Stimulated activated CD4-positive, alpha-beta T cell treated with anti-CD3 and anti-CD28 coated beads, Interleukin-15, amount 100 ng/mL, for 1 hour (primary cell): ENCODE measurements around the gene CNRIP1.

Experiments
- DNase-seq, 2 donors: peaks; one replicate each; pipeline ENCODE4 v3.0.0-alpha.2; 2020; ENCODE audit warnings: low read depth in 1 of 2, low spot score in 1 of 2

The CNRIP1 gene

DNA sequence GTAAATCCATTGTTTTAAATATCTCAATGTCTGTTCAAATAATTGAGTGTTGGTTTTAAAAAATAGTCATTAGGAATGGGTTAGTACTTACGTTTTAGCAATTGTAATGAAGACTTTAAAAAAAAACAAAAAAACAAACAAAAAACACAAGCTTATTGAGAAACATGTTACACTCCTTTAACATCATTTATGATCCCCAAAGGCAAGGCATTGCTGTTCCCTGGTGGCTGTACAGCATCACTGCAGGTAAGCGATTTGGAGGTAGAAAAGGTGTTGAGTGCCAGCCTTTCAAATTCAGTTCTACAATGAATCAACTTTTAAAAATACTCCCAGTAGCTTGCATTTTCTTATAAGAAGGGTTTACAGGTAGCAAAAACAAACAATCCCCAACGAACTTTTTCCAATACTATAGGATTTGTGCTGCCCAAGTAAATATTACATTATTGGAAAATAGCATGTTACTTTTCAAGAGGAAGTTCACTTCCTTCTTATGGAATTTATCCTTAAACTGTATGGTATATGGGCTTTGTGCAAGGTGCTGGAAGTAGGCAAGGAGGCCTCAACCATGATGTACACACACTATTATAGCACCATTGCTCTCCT lies 27.5 kb downstream of the CNRIP1 start:
- no peak for DNase-seq

DNA sequence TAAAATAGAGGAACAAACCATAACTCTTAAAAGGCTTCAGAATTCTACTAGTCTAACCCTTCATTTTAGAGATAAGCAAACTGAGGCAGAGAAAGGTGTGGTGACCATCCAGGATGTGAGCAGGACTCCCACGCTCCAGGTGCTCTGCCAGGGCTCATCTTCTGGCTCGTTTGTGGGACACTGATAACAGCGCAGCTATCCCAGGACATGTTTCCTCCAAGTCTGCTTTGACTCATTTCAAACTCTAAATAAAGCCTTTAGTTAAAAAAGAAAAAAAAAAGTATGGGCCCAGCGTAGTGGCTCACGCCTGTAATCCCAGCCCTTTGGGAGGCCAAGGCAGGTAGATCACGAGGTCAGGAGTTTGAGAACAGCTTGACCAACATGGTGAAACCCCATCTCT lies 28.4 kb downstream of the CNRIP1 start:
- DNase-seq = no peak

DNA sequence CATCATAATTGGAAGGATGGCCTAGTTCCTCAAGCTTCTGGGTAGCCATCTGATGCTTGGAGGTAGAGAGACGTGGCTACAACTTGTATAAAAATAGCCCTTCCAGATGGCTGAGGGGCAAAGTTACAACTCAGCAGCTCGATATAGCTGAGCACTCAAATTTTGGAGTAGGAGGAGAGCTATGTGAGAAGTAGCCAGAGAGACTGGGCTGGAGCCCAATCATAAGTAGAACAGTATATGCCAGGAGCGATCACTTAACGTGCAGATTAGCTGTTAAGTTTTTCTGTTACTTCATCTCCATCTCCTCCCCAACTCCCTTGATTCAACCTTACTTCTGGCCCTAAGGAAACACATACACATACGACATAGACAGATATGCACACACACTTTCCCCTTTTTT lies 28.8 kb downstream of the CNRIP1 start:
- no peak for DNase-seq

DNA sequence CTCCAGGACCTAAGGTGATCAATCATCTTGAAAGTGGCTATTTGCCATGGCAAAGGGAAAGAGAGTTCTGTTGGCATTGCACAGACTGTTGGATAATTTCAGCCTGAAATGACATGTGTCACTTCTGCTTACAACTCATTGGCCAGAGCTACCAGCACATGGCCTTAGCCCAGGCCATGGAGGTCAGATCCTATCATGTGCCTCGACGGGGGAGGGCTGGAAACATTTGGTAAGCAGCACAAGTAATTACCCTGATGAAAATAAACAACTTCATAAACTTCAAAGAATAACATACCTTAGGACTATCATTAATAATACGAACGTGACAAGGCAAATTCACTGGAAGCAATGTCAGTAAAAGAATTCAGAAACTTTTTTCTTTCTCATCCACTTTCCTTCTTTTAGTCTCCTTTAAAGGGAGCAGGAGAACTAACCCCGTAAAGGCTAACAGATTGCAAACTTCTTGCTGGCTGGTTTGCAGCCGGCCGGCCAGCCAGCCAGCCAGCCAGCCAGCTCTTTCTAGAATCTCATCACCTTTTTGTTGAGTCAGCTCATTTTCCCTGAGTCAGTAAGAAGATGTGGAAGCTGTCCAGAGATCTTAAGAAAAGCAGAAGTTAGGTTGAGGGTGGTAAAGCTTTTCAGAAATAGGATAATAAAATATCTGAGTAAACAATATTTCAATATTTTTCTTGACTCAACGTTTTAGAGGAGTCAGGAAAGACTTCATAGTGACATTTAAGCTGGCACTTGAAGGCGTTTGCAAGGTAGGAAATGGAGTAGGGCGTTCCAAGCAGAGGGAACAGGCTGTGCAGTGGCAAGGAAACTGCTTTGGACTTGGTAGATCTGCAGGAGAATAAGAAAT lies 31.9 kb downstream of the CNRIP1 start:
- no peak for DNase-seq

DNA sequence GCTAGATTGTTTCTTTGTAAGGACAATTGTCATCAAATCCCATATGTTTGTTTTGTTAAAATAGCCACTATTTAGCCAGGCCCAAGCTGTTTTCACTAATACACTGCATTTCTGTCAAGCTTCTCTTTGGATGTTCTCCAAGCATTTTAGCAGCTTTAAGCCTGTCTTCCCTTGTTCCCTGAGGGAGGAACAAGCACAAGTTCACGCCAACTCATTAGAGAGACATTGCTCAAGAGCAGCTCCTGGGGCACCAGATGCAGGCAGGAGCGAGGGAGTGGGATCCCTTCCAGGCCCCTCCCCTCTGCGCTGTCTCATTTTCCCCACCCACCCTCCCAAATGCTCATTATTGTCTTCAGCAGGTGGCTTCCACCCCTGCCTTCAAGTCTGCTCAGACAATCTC lies 34.9 kb downstream of the CNRIP1 start:
- no peak for DNase-seq

DNA sequence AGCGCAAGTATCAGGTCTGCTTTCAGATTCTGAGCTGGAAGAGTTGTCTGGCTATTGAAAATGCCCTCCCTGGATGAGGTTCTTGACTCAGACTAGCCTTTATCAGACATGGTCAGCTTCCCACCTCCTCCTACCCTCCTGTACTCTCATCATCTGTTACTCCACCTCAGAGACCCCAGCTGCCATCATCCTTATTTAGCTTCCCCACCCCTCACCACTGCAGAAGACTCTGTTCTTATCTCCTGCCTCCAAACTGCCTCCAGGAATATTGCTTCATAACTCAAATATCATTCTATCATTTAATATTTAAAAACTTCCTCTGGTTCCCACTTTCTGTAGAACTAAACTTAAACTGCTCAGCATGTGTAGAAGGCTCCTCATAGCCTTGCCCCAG lies 36.3 kb downstream of the CNRIP1 start:
- DNase-seq = no peak

DNA sequence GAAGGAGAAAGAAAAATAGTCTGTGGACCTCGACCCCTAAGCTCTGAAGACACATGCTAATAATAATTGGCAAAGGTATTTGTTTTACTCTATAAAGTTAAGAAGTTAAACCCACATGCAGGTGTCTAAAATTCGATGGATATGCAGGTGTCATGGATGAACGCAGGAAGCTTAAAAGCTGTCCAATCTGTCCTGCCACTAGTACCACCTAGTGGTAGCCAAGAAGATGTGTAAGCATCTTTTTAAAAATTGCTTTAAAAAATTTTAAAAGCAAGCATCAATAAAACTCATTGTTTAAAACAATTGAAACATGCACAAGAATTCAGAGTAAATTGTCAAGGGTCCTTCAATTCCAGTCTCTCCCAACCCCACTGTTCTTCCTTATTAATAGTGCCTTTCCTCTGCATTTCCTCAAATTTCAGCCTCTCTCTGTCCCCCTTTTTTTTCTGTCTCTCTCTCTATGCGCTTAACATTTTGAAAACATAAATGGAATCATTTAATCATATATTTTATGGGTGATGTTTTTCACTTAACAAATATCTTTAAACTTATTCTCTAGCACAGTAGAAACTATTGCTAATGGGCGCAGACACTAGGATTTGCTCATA lies 36.8 kb downstream of the CNRIP1 start:
- DNase-seq = no peak

DNA sequence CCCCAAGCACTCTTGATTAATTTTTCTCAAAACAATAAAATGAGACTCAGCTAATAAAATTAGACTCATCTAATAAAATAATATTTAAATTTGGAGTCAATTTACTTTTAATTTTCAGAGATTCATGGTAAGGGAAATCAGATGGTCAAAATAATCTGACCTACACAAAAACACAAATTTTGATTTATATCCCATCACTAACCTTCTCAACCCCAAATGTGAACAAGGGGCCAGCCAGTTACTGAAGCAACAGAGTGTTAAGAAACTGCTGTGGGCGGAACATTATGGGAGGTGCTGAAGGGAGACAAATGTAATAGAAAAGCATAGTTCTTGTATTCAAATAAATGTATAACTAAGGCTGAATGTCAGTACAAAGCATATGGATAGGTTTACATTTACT lies 39.0 kb downstream of the CNRIP1 start:
- no peak for DNase-seq

DNA sequence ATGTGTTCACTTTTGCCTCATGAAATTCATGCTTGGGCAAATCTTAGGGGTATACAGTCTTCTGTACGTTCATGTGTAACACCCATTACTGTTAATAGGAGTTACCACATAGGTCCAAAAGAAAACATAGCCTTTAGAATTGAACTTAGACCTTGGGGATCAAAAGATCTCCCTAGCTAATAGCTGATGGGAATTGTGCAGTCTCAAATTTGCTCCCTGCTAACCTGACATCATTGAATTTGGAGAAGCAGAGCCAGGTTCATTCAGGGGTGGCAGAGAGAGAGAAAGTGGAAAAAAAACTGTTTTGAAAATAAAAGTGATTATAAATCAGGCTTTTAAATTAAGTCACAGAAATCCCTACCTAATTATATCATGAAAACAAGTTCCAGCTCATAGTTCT lies 39.4 kb downstream of the CNRIP1 start:
- no peak for DNase-seq

DNA sequence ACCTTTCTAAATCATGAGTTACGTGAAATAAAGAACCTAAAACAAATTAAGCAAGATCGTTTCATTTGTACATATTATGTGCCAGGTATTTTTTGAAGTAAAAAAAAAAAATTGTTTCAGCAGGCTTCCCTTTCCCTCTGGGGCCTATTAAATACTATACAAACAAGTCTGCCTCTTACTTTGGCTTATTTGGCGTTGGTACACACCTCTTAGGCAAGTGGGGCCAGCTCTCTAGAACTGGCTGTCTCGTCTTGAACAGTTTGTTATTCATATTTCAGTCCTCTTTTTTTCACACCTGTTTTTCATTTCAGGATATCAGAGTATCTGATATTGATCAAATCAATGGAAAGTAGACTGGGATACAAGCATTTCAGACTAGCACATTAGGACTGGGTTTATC lies 40.1 kb downstream of the CNRIP1 start:
- DNase-seq = no peak

DNA sequence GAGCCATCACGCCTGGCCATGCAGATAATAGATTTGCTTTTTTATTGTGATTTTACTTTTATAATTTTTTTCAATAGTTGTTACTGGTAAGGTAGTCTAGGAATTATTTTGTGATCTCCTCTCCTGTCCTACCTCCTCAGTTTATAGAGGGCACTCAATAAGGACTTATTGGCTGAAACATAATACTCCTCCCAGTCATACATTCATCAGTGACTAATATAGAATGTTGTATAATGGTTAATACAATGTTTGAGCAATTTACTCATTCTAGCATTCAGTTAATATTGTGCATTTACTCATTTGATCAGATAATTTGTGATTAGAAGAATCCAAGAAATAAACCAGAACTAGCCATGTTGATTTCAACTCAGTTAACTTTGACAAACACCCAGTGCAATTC lies 41.6 kb downstream of the CNRIP1 start:
- no peak for DNase-seq

DNA sequence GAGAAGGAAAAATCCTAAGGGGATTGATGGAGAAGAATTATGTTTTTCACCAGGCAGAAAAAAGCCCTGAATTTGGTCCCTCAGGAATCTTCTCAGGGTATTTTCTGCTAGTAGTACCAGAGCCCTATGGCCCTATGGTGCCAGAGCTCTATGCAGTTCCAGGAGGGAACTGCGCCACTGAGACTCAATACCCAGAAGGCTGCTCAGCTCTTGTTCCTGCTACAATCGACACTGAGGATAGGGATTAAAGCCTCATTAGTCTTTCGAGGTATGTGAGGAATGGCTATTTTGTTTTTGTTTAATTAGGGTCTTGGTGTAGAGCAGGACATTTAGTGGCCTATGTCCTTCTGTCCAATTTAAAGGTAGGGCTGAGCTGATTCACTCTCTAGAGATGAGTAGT lies 45.7 kb downstream of the CNRIP1 start:
- DNase-seq = no peak

DNA sequence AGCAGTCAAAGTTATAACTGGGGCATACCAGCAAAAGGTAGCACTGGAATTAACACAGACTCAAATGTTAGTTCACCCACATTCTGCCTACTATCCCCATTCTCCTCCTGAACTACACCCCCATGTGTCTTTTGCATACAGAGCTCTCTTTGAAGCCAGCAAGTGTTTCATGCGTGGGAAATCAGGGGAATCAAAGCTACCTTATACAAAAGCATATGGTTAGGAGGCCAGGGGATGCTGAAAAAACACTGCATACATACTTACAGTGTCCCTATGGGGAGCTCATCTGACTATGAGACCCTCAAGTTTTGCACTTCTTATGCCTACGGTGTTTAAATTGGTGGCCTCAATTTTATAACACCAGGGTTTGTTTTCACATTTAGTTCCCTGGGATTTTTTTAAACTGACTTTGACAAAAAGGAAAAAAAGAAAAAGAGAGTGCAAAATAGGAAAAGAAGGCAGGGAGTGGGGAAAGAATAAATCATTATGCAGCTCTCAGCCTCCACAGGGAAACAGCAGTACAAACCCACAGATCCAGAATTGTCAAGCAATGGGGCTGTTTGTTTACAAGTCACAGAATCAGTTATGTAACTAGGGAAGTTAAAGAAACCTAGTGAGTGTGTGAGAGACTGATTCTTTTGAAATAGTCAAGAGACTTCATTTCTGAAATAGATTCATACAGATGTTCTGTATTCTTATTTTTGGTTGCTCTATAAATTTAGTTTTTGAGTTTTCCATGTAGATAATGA lies 47.3 kb downstream of the CNRIP1 start:
- DNase-seq = no peak

DNA sequence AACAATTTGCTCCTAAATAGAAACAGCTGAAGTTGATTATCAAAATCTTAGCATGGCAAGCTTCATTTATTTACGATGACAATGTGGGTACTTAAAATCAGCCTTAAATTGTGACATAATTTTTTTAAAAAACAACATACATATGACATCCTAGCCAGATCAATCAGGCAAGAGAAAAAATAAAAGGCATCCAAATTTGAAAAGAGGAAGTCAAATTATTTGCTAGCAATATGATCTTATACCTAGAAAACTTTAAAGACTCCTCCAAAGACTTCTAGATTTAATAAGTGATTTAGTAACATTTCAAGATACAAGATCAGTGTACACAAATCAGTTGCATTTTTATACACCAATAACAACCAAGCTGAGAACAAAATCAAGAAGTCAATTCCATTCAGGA lies 53.1 kb downstream of the CNRIP1 start:
- DNase-seq = no peak

DNA sequence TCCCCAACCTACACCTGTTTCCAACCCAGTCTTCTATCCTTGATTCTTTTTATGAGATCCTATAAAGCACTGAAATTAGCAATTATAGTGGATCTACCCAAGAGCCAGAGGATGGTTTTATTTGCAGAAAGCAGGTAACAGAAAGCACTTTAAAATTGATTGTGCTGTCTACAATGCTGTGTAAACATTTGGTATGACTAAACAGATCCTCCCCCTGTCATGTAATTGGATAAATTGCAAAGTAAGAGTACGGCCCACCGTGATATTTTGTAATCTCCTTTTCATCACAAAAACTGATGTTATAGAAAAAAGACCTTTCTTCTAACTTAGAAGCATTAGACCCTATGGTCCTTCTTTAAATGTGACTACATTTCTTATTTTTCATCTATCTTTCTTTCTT lies 56.1 kb downstream of the CNRIP1 start:
- DNase-seq = no peak

DNA sequence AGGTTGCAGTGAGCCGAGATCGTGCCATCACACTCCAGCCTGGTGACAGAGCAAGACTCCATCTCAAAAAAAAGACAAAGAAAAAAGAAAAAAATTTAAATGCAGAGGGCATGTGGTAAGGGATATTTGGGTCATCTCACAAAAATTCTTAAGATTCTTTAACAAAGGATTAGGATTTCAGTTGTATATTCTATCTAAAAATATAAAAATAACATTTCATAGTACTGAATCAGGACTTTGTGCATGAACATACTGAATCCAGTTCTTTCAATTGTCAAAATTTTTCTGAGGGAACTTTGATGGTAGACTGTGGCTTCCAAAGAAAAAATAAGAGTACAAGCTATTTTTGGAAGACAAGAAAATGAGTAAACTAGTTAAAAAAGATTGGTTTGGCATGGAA lies 60.9 kb downstream of the CNRIP1 start:
- DNase-seq = no peak

DNA sequence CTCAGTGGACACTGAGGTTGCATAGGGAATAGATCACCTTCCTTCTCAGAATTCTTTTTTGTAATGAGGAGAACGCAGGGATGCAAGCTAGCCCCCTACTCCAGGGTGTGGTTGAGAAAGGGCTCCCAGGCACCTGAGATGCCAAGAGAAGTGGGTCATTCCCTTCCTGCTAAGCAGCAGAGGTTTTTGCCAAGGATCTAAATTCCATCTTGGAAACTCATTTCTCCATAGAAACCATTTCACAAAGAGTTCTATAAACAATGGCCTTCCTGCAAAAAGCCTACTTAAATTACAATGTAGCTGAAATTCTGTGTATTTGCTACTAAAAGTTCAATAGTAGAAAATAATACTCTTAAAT lies 63.7 kb downstream of the CNRIP1 start:
- no peak for DNase-seq

DNA sequence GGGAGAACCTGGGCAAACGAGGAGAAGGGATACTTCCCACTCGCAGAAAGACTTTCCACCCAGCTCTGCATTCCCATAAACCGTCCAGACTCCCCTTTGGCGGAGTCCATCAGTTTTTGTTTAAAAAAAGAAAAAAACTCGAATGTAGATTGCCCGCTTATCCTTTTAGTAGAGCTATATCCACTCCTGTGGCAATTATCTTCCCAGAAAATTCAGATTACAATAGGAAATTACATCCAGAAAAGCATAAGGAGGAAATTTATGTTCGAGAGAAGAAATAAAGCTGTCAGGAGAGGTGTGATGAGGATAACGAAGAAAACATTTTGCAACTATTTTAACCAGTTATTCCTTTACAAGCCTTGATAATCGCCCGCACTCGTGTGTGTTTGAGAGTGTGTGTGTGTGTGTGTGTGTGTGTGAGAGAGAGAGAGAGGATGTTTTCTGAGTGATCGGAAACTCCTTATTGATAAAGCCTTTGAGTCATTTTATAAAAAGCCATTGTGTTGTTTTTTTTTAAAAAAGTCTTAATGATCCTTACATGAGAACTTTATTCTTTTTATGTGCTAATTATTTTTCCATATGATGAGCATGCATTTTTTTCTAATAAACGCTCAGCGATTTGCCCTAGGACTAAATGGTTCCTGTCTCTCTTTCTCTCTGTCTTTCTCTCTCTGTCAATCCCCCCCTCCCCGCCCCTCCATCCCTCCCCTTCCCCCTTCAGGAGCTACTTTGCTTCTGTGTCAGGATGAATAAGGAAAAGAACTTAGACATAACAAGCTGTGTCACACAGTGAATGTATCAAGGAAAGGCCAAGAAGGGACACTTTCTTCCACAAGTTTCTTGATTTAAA lies 66.3 kb downstream of the CNRIP1 start:
- DNase-seq = peak; percentile 8 to 11

DNA sequence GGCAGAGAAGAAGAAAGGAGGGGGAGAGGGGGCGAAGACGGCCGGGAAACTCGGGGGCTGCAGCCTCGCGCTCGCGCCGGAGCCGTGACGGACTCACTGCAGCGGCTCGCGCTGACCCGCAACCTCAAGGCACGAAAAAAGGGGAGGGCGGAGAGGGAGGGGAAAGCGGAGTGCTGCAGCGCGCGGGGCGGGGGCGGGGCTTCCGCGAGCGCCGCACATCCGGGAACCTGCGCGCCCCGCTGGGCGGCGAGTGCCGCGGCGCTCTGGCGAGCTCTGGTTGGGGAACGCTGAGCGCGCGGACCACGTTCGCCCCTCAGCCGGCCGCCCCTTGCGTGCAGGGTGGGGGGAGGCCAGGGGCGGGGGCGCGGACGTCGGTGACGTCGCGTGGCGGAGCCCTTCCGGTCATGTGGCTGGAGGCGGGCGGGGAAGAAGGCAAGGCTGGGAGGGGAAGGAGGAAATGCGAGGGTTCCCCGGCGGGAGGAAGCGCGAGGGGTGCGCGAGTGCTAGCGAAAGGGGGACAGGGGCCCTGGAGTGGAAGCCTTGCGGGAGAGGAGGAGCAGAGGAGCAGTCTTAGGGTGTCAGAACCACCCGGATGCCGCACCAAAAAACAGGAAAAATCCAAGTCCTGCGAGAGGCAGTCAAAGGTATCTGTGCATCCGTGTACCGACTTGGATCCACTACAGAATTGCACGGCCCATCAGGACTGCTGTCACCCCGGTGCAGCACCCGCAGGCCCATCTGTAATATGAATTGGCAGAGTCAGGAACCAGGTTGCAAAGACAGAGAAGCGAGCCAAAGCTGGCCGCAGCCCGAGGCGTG lies 67.1 kb downstream of the CNRIP1 start, which contains the start of gene PPP3R1:
PPP3R1 (minus strand) TSS at position 133 of the 819 bp plus-strand sequence. CDS start 405 bp downstream, outside the sequence.
- peak; percentile 90 to 92 for DNase-seq

DNA sequence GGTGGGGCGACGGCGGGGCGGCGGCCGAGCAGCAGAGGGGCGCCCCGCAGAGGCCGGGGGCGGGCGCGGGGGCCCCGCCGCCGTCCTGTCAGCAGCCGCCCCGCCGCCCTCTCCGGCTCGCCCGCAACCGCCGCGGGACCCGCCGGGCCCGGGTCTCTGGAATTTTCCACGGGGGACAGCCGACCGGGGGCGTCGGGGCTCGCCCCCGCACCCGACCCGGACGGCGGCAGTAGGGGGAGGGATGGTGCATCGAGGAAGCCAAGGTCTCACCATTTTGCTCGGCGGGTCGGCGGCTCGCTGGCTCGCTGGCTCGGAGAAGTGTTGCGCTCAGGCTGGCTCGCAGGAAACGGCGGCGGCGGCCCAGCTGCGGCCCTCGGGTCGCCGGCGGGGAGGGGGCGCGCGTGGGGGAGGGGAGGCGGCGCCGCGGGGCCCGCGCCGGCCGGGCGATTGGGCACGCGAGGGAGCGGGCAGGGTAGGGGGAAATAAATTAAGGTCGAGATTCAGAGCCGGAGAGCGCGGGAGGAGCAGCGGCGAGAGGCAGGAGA lies 67.8 kb downstream of the CNRIP1 start:
- peak; percentile 13 to 31 for DNase-seq
